ENCODE results near the gene RPP40.

DNA sequence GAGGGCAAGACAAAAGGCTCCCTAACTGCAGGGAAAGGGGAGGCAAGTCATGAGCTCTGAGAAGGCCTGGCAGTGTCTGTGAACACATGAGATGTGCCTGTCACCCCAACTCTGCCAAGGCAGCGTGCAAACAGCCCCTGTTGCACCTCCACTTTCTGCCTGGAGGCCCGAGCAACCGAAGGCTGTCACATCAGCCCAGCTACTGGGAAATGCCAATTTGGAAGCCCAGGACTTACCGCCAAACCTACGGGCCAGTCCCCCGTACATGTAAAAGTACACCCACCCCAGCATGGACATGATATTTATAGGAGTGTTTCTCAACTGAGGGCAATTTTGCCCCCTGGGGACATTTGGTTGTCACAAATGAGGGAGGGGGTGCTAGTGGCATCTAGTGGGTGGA lies 27.3 kb upstream of the RPP40 start:
- TF ChIP-seq, protein P1, sequence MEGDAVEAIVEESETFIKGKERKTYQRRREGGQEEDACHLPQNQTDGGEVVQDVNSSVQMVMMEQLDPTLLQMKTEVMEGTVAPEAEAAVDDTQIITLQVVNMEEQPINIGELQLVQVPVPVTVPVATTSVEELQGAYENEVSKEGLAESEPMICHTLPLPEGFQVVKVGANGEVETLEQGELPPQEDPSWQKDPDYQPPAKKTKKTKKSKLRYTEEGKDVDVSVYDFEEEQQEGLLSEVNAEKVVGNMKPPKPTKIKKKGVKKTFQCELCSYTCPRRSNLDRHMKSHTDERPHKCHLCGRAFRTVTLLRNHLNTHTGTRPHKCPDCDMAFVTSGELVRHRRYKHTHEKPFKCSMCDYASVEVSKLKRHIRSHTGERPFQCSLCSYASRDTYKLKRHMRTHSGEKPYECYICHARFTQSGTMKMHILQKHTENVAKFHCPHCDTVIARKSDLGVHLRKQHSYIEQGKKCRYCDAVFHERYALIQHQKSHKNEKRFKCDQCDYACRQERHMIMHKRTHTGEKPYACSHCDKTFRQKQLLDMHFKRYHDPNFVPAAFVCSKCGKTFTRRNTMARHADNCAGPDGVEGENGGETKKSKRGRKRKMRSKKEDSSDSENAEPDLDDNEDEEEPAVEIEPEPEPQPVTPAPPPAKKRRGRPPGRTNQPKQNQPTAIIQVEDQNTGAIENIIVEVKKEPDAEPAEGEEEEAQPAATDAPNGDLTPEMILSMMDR (IDR thresholded peaks at IDR 0.05) = no peak
- TF ChIP-seq POLR2A (IDR thresholded peaks at IDR 0.05) = no peak
